Spleen (tissue), 11 donors: ENCODE data around the gene PKD2L2. TPM values are rescaled to one million over a fixed set of nuclear protein-coding genes. Genes with fewer than 3 reads are reported as not detected.

ENCODE experiments used
- DNase-seq: peaks from one replicate; pipeline ENCODE4 v3.0.0-alpha.2; 2020
- H3K27ac ChIP-seq, 8 donors: fragments of 200-600 bp; sonication (generic) in 7 of 8; 1 replicate in 4 of 8; 2 replicates in 4 of 8; pipeline versions ENCODE4 v1.5.0 to v1.8.0; 2016 to 2021; ENCODE audit warnings: inconsistent platforms in 4 of 8, mild to moderate bottlenecking in 4 of 8, moderate library complexity in 1 of 8
- H3K27me3 ChIP-seq, 7 donors: fragments of 200-600 bp; sonication (generic) in 6 of 7; replicated peaks in 1 of 7; 1 replicate in 4 of 7; 2 replicates in 3 of 7; pipeline versions ENCODE4 v1.5.0 to v1.8.0; 2016 to 2021; ENCODE audit warnings: inconsistent platforms in 3 of 7, mild to moderate bottlenecking in 1 of 7
- H3K36me3 ChIP-seq, 6 donors: fragments of 200-600 bp; sonication (generic) in 5 of 6; 1 replicate in 4 of 6; 2 replicates in 2 of 6; pipeline versions ENCODE4 v1.5.0 to v1.8.0; 2016 to 2021; ENCODE audit warnings: inconsistent platforms in 2 of 6
- H3K4me1 ChIP-seq, 6 donors: fragments of 200-600 bp; sonication (generic) in 5 of 6; 1 replicate in 3 of 6; 2 replicates in 3 of 6; pipeline versions ENCODE4 v1.5.0 to v1.8.0; 2016 to 2021; ENCODE audit warnings: inconsistent platforms in 3 of 6
- H3K4me3 ChIP-seq, 8 donors: fragments of 200-600 bp; sonication (generic) in 7 of 8; 1 replicate in 4 of 8; 2 replicates in 4 of 8; pipeline versions ENCODE4 v1.5.0 to v1.8.0; 2016 to 2021; ENCODE audit warnings: inconsistent platforms in 4 of 8, mild to moderate bottlenecking in 4 of 8, moderate library complexity in 2 of 8
- H3K9me3 ChIP-seq, 8 donors: fragments of 200-600 bp; sonication (generic) in 7 of 8; 1 replicate in 4 of 8; 2 replicates in 4 of 8; pipeline versions ENCODE4 v1.5.0 to v1.8.0; 2016 to 2021; ENCODE audit warnings: inconsistent platforms in 4 of 8
- POLR2A ChIP-seq, 3 donors: fragments of 450-650 bp; IDR thresholded peaks; one replicate each; pipeline ENCODE4 v1.5.1; 2017; ENCODE audit warnings: antibody characterized with exemption in 3 of 3, mild to moderate bottlenecking in 1 of 3
- POLR2AphosphoS5 ChIP-seq, 3 donors: sonication (generic); formaldehyde crosslinking; IDR thresholded peaks; one replicate each; pipeline ENCODE4 v1.5.1; 2017; ENCODE audit warnings: antibody characterized with exemption in 3 of 3
- WGBS, 5 donors: extraction: QIAGEN DNeasy Blood & Tissue Kit in 3 of 5; methylation state at CpG; one replicate each; pipeline versions ENCODE4 v1.1.5 to v1.1.7; 2013 to 2018; 5-methylcytosine and 5-hydroxymethylcytosine counted together
- intact Hi-C: fragments of 100-400 bp; cut with DNase I; formaldehyde crosslinking; loops from one replicate; pipeline ENCODE4 v1.15.0; 2023; ENCODE audit warnings: low total_unique reads
- polyA plus RNA-seq, 3 donors: library from polyadenylated mRNA; stranded (reverse); fragments of 200-250 nt; gene quantifications; one replicate each; pipeline ENCODE4 v1.2.1, GENCODE V29; 2013
- total RNA-seq, 7 donors: library from RNA; depleted of rRNA in 3 of 7; stranded (reverse); fragments of >200 nt in 3 of 7; fragmentation: NEBNext Ultra II Directional in 4 of 7; extraction: Animal tissue kit (Norgen Biotek cat#: 25700) in 4 of 7; gene quantifications; one replicate each; pipeline versions ENCODE4 v1.1.0 to v1.2.1, GENCODE V29; 2016 to 2021
- TF ChIP-seq, protein P1 (sequence below), 11 experiments: fragments of 200-600 bp in 7 of 11; fragments of 450-650 bp in 4 of 11; sonication (generic) in 4 of 11; IDR thresholded peaks in 8 of 11; conservative IDR thresholded peaks in 3 of 11; 1 replicate in 7 of 11; 2 replicates in 4 of 11; pipeline versions ENCODE4 v1.4.0 to v1.8.0; 2016 to 2021; ENCODE audit warnings: antibody characterized with exemption in 11 of 11, inconsistent platforms in 4 of 11, mild to moderate bottlenecking in 1 of 11
- donor health status: healthy with polysubstance abuse.
- donor health status: DM: no; HTN: no; CAD: no; lungs with moderate emphysema.
- donor health status: DM: no; HTN: no; CAD: no.
- donor health status: Bipolar disorder and iron deficiency.
- donor health status: healthy.
- donor health status: DM: no; HTN: no; CAD: no.
- donor health status: DM: yes; HTN: yes; CAD: no.

The PKD2L2 gene
- total and polyA plus RNA-seq, 10 donors = 0.09 to 1.8 (median 1.1) TPM; not detected in 7

DNA sequence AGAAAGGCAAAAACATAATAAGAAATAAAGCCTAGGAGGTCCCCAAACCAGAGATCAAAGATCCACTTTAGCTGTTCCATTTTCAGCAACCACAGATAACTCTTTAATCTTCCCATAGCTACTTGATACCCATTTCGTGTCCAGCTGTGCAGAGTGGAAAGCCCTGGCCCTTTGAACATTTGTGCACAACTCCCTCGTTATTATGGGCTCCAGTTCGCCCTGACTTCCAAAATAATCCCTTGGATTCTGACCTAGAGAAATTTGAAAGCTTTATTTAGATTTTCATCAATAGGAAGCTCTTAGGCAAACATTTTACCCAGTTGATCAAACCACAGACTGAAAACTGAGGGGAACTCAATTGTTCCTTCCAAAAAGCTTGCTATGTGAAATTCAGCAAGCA lies 16.8 kb upstream of the PKD2L2 start:
- H3K9me3 ChIP-seq = no peaks in the 10 kb centered on the region
- no peak overlapping the region for H3K27ac ChIP-seq
- H3K27me3 ChIP-seq = no peaks in the 10 kb centered on the region
- no peak overlapping the region for H3K4me3 ChIP-seq
- H3K36me3 ChIP-seq = no peaks in the 10 kb centered on the region
- no peak for DNase-seq
- intact Hi-C loops = no loop called here
- H3K4me1 ChIP-seq = no peaks in the 10 kb centered on the region
- WGBS, 5 donors = 84 to 89% (median 86%) methylated on average over 3 of the region's 3 CpGs
- TF ChIP-seq, protein P1, sequence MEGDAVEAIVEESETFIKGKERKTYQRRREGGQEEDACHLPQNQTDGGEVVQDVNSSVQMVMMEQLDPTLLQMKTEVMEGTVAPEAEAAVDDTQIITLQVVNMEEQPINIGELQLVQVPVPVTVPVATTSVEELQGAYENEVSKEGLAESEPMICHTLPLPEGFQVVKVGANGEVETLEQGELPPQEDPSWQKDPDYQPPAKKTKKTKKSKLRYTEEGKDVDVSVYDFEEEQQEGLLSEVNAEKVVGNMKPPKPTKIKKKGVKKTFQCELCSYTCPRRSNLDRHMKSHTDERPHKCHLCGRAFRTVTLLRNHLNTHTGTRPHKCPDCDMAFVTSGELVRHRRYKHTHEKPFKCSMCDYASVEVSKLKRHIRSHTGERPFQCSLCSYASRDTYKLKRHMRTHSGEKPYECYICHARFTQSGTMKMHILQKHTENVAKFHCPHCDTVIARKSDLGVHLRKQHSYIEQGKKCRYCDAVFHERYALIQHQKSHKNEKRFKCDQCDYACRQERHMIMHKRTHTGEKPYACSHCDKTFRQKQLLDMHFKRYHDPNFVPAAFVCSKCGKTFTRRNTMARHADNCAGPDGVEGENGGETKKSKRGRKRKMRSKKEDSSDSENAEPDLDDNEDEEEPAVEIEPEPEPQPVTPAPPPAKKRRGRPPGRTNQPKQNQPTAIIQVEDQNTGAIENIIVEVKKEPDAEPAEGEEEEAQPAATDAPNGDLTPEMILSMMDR (IDR thresholded peaks at IDR 0.05 in 8 of 11, conservative IDR thresholded peaks at IDR 0.05 in 3 of 11) = no peak
- TF ChIP-seq POLR2A (IDR thresholded peaks at IDR 0.05) (no peak), POLR2AphosphoS5 (IDR thresholded peaks at IDR 0.05) (no peak)

DNA sequence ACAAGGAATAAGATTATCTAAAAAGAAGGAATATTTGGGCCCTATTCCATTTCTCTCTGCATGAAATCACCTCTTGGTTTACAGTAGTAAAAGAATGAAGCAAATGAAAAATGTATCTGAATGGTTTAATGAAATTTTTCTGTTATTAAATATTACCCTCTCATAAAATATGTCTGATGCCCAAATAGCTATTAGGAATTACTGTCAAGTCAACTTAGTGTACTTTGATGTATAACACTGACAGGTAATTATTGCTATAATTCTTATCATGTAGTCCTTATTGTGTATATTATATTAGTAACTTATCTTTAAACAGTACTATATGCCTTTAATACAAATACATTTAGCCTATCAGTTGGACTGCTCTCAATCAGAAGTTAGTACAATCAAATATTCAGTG lies 13.2 kb upstream of the PKD2L2 start:
- DNase-seq = no peak
- Histone ChIP-seq H3K27me3 (no peaks in the 10 kb centered on the region), H3K4me1 (no peaks in the 10 kb centered on the region), H3K4me3 (no peak overlapping the region), H3K36me3 (no peaks in the 10 kb centered on the region), H3K9me3 (no peaks in the 10 kb centered on the region), H3K27ac (no peak overlapping the region)
- TF ChIP-seq POLR2AphosphoS5 (IDR thresholded peaks at IDR 0.05) = no peak
- TF ChIP-seq, protein P1 (IDR thresholded peaks at IDR 0.05 in 8 of 11, conservative IDR thresholded peaks at IDR 0.05 in 3 of 11) = no peak
- TF ChIP-seq POLR2A (IDR thresholded peaks at IDR 0.05) = no peak
- intact Hi-C loops = no loop called here

DNA sequence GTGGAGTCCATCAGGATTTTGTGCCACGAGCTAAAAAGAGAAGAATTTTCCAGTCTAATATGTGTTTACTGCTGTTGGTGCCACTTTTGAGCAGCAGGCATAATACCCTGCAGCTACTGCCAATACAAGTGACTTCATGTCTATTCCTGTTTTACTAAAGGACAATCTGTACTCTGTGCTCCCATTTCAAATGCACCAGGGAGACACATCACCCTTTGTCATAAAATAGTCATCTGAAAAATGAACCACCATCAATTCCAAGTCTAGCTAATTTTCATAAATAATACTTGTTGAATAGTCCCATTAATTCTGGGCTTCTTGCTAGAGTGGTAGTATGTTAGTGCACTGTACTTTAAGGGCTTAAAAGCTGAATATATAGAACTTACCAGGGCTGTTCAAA lies 8.9 kb upstream of the PKD2L2 start:
- Histone ChIP-seq H3K4me3 (no peak overlapping the region), H3K9me3 (no peaks in the 10 kb centered on the region), H3K36me3 (peaks cover 0 to 19% (median 0%) of the 10 kb centered on the region in 6 donors), H3K4me1 (no peaks in the 10 kb centered on the region), H3K27me3 (no peaks in the 10 kb centered on the region), H3K27ac (no peak overlapping the region)
- TF ChIP-seq, protein P1 (IDR thresholded peaks at IDR 0.05 in 8 of 11, conservative IDR thresholded peaks at IDR 0.05 in 3 of 11) = no peak
- TF ChIP-seq POLR2AphosphoS5 (IDR thresholded peaks at IDR 0.05) (no peak), POLR2A (IDR thresholded peaks at IDR 0.05) (no peak)
- no peak for DNase-seq
- intact Hi-C loops = no loop called here
- 86 to 97% (median 90%) methylated on average over 1 of the region's 1 CpG for WGBS, 5 donors

DNA sequence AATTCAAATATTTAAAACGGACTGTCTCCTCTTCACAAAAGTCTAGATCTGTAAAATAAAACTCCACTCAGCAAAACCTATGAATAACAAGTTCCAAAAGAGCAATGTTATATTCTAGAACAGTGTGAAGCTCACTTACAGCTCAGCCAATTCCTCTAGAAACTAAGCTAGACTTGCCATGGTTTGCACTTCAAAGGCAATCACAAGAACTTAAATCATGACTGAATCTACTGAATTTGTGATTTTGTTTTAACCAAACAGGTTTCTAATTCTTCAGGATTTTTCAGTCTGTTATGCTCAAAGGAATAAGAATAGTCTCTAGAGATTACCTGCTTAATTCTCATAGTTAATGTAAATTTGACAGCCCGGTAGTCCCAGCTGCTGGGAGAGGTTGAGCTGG lies 1.4 kb upstream of the PKD2L2 start:
- 80 to 86% (median 85%) methylated on average over 2 of the region's 2 CpGs for WGBS, 5 donors
- intact Hi-C loops = no loop called here
- H3K4me3 ChIP-seq = peak overlapping the region in 2 of 8 donors; percentile 48 to 73

More for the DNA sequence above, 1.4 kb upstream of the PKD2L2 start:
- Histone ChIP-seq H3K9me3 (no peaks in the 10 kb centered on the region), H3K4me1 (peaks cover 0 to 42% (median 16%) of the 10 kb centered on the region in 6 donors), H3K27ac (peak overlapping the region; percentile 87 to 94 (median 92)), H3K27me3 (no peaks in the 10 kb centered on the region), H3K36me3 (peaks cover 0 to 6% (median 0%) of the 10 kb centered on the region in 6 donors)
- TF ChIP-seq, protein P1 (IDR thresholded peaks at IDR 0.05 in 8 of 11, conservative IDR thresholded peaks at IDR 0.05 in 3 of 11) = no peak
- no peak for DNase-seq
